HEK293 (cell line): Measurements from ENCODE around the gene HGF.

Source experiments
- CTCF ChIP-seq: fragments of 450-650 bp; formaldehyde crosslinking; IDR thresholded peaks from 2 replicates; pipeline ENCODE4 v1.5.1; 2016; ENCODE audit warnings: missing biosample characterization, missing genetic modification characterization
- KLF16 ChIP-seq: fragments of 450-650 bp; formaldehyde crosslinking; IDR thresholded peaks from 2 replicates; pipeline ENCODE4 v1.5.1; 2017; ENCODE audit warnings: missing biosample characterization, missing genetic modification characterization
- SETDB1 ChIP-seq: IDR thresholded peaks from one replicate; pipeline ENCODE4 v1.6.1; 2017; ENCODE audit warnings: mild to moderate bottlenecking, low read length, moderate library complexity, mixed read lengths; ENCODE audit not compliant: insufficient read length
- TCF7L2 ChIP-seq: IDR thresholded peaks from 2 replicates; pipeline ENCODE4 v1.6.1; 2011; ENCODE audit warnings: low read depth, mild to moderate bottlenecking, inconsistent platforms, low read length, moderate library complexity, borderline replicate concordance
- ZBTB21 ChIP-seq: fragments of 450-650 bp; formaldehyde crosslinking; IDR thresholded peaks from 2 replicates; pipeline ENCODE4 v1.5.1; 2017; ENCODE audit warnings: missing biosample characterization, missing genetic modification characterization
- ZNF157 ChIP-seq: fragments of 450-650 bp; formaldehyde crosslinking; IDR thresholded peaks from 2 replicates; pipeline ENCODE4 v1.5.1; 2016; ENCODE audit warnings: missing biosample characterization, missing genetic modification characterization
- ZNF513 ChIP-seq: fragments of 450-650 bp; IDR thresholded peaks from 2 replicates; pipeline ENCODE4 v1.5.1; 2018; ENCODE audit warnings: missing biosample characterization, missing genetic modification characterization
- ZNF529 ChIP-seq: fragments of 450-650 bp; formaldehyde crosslinking; IDR thresholded peaks from 2 replicates; pipeline ENCODE4 v1.5.1; 2017; ENCODE audit warnings: missing genetic modification characterization, missing biosample characterization; ENCODE audit not compliant: insufficient replicate concordance
- ZNF530 ChIP-seq: fragments of 450-650 bp; formaldehyde crosslinking; IDR thresholded peaks from 2 replicates; pipeline ENCODE4 v1.5.1; 2016; ENCODE audit warnings: low read depth, missing biosample characterization, missing genetic modification characterization
- ZNF623 ChIP-seq: fragments of 450-650 bp; formaldehyde crosslinking; IDR thresholded peaks from 2 replicates; pipeline ENCODE4 v1.5.1; 2016; ENCODE audit warnings: missing biosample characterization, missing genetic modification characterization
- ZNF837 ChIP-seq: fragments of 450-650 bp; formaldehyde crosslinking; IDR thresholded peaks from 2 replicates; pipeline ENCODE4 v1.5.1; 2016; ENCODE audit warnings: missing biosample characterization, missing genetic modification characterization
- ZSCAN5A ChIP-seq: fragments of 450-650 bp; formaldehyde crosslinking; IDR thresholded peaks from 2 replicates; pipeline ENCODE4 v1.5.1; 2016; ENCODE audit warnings: missing biosample characterization, missing genetic modification characterization
- TF ChIP-seq, protein P1 (sequence below): fragments of 450-650 bp; formaldehyde crosslinking; IDR thresholded peaks from 2 replicates; pipeline ENCODE4 v1.5.1; 2016; ENCODE audit warnings: missing biosample characterization, missing genetic modification characterization
- TF ChIP-seq, protein P2 (sequence below): fragments of 450-650 bp; formaldehyde crosslinking; IDR thresholded peaks from 2 replicates; pipeline ENCODE4 v1.5.1; 2016; ENCODE audit warnings: missing biosample characterization, missing genetic modification characterization, low read depth

DNA sequence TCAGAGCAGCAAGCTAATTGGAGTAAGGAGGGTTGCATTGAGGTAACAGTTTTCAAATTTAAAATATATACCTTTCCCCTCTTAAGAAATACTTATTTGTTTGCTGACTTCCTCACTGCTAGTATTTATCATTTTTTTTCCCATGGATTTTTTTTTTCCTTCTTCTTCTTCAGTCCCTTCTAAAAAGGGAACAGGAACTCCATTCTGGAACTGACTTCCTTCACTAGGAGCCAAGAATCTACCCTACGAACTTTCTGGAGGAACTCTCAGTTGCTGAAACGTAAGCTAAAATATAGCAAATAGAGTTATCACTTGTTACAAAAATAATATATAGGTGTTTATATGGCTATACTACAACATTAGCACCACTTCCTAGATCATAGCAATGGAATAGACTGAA, 95.4 kb downstream of the HGF start:
- TF ChIP-seq CTCF (tag by site-specific recombination) = no peak
- TF ChIP-seq ZNF513 (tag by site-specific recombination) = no peak
- no peak for TF ChIP-seq ZSCAN5A (tag by site-specific recombination)
- no peak for TF ChIP-seq ZBTB21 (tag by site-specific recombination)
- TF ChIP-seq ZNF529 (tag by site-specific recombination) = no peak
- TF ChIP-seq ZNF157 (tag by site-specific recombination) = no peak
- no peak for TF ChIP-seq ZNF623
- TF ChIP-seq, protein P1, sequence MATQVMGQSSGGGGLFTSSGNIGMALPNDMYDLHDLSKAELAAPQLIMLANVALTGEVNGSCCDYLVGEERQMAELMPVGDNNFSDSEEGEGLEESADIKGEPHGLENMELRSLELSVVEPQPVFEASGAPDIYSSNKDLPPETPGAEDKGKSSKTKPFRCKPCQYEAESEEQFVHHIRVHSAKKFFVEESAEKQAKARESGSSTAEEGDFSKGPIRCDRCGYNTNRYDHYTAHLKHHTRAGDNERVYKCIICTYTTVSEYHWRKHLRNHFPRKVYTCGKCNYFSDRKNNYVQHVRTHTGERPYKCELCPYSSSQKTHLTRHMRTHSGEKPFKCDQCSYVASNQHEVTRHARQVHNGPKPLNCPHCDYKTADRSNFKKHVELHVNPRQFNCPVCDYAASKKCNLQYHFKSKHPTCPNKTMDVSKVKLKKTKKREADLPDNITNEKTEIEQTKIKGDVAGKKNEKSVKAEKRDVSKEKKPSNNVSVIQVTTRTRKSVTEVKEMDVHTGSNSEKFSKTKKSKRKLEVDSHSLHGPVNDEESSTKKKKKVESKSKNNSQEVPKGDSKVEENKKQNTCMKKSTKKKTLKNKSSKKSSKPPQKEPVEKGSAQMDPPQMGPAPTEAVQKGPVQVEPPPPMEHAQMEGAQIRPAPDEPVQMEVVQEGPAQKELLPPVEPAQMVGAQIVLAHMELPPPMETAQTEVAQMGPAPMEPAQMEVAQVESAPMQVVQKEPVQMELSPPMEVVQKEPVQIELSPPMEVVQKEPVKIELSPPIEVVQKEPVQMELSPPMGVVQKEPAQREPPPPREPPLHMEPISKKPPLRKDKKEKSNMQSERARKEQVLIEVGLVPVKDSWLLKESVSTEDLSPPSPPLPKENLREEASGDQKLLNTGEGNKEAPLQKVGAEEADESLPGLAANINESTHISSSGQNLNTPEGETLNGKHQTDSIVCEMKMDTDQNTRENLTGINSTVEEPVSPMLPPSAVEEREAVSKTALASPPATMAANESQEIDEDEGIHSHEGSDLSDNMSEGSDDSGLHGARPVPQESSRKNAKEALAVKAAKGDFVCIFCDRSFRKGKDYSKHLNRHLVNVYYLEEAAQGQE (tag by site-specific recombination) = no peak
- TF ChIP-seq SETDB1 = no peak
- no peak for TF ChIP-seq KLF16 (tag by site-specific recombination)
- no peak for TF ChIP-seq ZNF530 (tag by site-specific recombination)
- TF ChIP-seq TCF7L2 = no peak
- TF ChIP-seq, protein P2, sequence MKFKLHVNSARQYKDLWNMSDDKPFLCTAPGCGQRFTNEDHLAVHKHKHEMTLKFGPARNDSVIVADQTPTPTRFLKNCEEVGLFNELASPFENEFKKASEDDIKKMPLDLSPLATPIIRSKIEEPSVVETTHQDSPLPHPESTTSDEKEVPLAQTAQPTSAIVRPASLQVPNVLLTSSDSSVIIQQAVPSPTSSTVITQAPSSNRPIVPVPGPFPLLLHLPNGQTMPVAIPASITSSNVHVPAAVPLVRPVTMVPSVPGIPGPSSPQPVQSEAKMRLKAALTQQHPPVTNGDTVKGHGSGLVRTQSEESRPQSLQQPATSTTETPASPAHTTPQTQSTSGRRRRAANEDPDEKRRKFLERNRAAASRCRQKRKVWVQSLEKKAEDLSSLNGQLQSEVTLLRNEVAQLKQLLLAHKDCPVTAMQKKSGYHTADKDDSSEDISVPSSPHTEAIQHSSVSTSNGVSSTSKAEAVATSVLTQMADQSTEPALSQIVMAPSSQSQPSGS (tag by site-specific recombination) = no peak
- TF ChIP-seq ZNF837 (tag by site-specific recombination) = no peak
